Mesothelial cell of epicardium (in vitro differentiated cells): ENCODE results near the gene ARAP2. TPM values are rescaled to one million over a fixed set of nuclear protein-coding genes. Genes with fewer than 3 reads are reported as not detected.
"Not testable (repeated sequence)": the region's sequence is repeated elsewhere in the genome, so short reads cannot be mapped to it uniquely, and the experiment has no call there.

ENCODE experiments used
- DNase-seq, 2 experiments: peaks; one replicate each; pipeline ENCODE4 v3.0.0; 2021; ENCODE audit warnings: low spot score in 2 of 2; ENCODE audit not compliant: unreplicated experiment in 2 of 2
- H3K27ac Mint-ChIP-seq: 2 replicates; pipeline ENCODE4 v1.8.0; 2021; ENCODE audit warnings: mixed read lengths
- H3K27me3 Mint-ChIP-seq: 2 replicates; pipeline ENCODE4 v1.8.0; 2021; ENCODE audit warnings: low read depth, mixed read lengths
- H3K36me3 Mint-ChIP-seq: 2 replicates; pipeline ENCODE4 v1.8.0; 2021; ENCODE audit warnings: mixed read lengths
- H3K4me1 Mint-ChIP-seq: 2 replicates; pipeline ENCODE4 v1.8.0; 2021; ENCODE audit warnings: mixed read lengths
- H3K4me3 Mint-ChIP-seq: 2 replicates; pipeline ENCODE4 v1.8.0; 2021; ENCODE audit warnings: mild to moderate bottlenecking, moderate library complexity, mixed read lengths
- H3K9me3 Mint-ChIP-seq: 2 replicates; pipeline ENCODE4 v1.8.0; 2021; ENCODE audit warnings: mixed read lengths
- CTCF ChIP-seq: fragments of 200-600 bp; sonication (generic); IDR thresholded peaks from one replicate; pipeline ENCODE4 v1.5.0; 2021; ENCODE audit warnings: antibody characterized with exemption; ENCODE audit not compliant: unreplicated experiment
- total RNA-seq: library from RNA; stranded (reverse); gene quantifications from 3 replicates; pipeline ENCODE4 v1.2.1, GENCODE V29; 2021

Gene ARAP2
- total RNA-seq, 1 donor from 2014 or later: 16.0 TPM

GRCh38 chr4:36183665-36184393, 60.5 kb downstream of the ARAP2 start:
- no peak for DNase-seq
- TF ChIP-seq CTCF: no peak
- peaks cover 5% of the 10 kb centered on the region for H3K4me1 Mint-ChIP-seq
- no peaks in the 10 kb centered on the region for H3K27me3 Mint-ChIP-seq
- H3K36me3 Mint-ChIP-seq: peaks cover 10% of the 10 kb centered on the region
- H3K27ac Mint-ChIP-seq: no peak overlapping the region
- H3K9me3 Mint-ChIP-seq: no peaks in the 10 kb centered on the region
- no peak overlapping the region for H3K4me3 Mint-ChIP-seq

GRCh38 chr4:36183232-36183631, 61.1 kb downstream of the ARAP2 start:
- TF ChIP-seq CTCF: no peak
- Mint-ChIP-seq H3K4me3 (no peak overlapping the region), H3K9me3 (no peaks in the 10 kb centered on the region), H3K27ac (no peak overlapping the region), H3K36me3 (peaks cover 10% of the 10 kb centered on the region), H3K27me3 (no peaks in the 10 kb centered on the region), H3K4me1 (peaks cover 5% of the 10 kb centered on the region)
- DNase-seq: no peak

GRCh38 chr4:36182315-36182714, 62.0 kb downstream of the ARAP2 start:
- H3K4me1 Mint-ChIP-seq, H3K27ac Mint-ChIP-seq, H3K4me3 Mint-ChIP-seq, H3K27me3 Mint-ChIP-seq, H3K36me3 Mint-ChIP-seq, H3K9me3 Mint-ChIP-seq, DNase-seq: not testable (repeated sequence)

- DNase-seq: no peak
- TF ChIP-seq CTCF: no peak
- no peaks in the 10 kb centered on the region for H3K27me3 Mint-ChIP-seq
- H3K36me3 Mint-ChIP-seq: peaks cover 7% of the 10 kb centered on the region
- no peak overlapping the region for H3K27ac Mint-ChIP-seq
- no peaks in the 10 kb centered on the region for H3K4me1 Mint-ChIP-seq
- H3K9me3 Mint-ChIP-seq: no peaks in the 10 kb centered on the region
- no peak overlapping the region for H3K4me3 Mint-ChIP-seq
These were observed 64.1 kb downstream of the ARAP2 start for GRCh38 chr4:36180206-36180605.

- no peak for DNase-seq
- H3K4me3 Mint-ChIP-seq: no peak overlapping the region
- no peak for TF ChIP-seq CTCF
- no peaks in the 10 kb centered on the region for H3K9me3 Mint-ChIP-seq
- no peaks in the 10 kb centered on the region for H3K27me3 Mint-ChIP-seq
- peaks cover 7% of the 10 kb centered on the region for H3K36me3 Mint-ChIP-seq
- H3K27ac Mint-ChIP-seq: no peak overlapping the region
- H3K4me1 Mint-ChIP-seq: peaks cover 8% of the 10 kb centered on the region
These were observed 65.8 kb downstream of the ARAP2 start for GRCh38 chr4:36178484-36178883.

- Mint-ChIP-seq H3K27me3 (no peaks in the 10 kb centered on the region), H3K9me3 (no peaks in the 10 kb centered on the region), H3K4me3 (no peak overlapping the region), H3K36me3 (peaks cover 7% of the 10 kb centered on the region), H3K27ac (no peak overlapping the region), H3K4me1 (peaks cover 8% of the 10 kb centered on the region)
- DNase-seq: no peak
- no peak for TF ChIP-seq CTCF
These were observed 66.4 kb downstream of the ARAP2 start for GRCh38 chr4:36177946-36178345.
